Measurements from ENCODE around the gene ZNF516. TPM values are rescaled to one million over a fixed set of nuclear protein-coding genes. Genes with fewer than 3 reads are reported as not detected.
"Not testable (repeated sequence)": the region's sequence is repeated elsewhere in the genome, so short reads cannot be mapped to it uniquely, and the experiment has no call there.

Gene ZNF516
- total RNA-seq, 1 experiment from 2014 or later: 22.5 TPM

DNA sequence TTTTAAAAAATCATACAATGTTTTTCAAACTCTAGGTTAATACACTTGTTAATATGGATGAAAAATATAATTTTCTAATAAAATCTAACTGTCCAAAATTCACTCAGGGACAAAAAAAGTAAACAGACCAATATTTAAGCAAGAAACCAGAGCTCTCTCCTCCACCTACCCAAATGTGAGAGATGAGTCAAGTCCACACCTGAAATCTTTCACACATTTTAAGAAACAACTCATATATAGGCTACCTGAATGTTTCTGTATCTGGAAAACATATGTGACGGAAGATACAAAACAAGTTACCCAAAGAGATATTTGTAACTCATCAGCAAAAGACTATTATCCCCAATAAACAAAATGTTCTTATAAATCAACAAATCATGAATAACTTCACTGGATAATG is 20.2 kb downstream of the ZNF516 start:
- no peak for DNase-seq (ENCODE audit: extremely low read depth, low read depth)

DNA sequence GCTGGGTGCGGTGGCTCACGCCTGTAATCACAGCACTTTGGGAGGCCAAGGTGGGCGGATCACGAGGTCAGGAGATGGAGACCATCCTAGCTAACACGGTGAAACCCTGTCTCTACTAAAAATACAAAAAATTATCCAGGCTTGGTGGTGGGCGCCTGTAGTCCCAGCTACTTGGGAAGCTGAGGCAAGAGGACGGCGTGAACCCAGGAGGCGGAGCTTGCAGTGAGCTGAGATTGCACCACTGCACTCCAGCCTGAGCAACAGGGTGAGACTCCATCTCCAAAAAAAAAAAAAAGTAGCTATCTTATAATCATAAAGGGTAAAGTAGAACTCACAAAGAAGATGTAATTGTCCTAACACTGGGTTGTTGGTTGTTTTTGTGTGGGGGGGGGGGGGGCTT is 21.5 kb downstream of the ZNF516 start:
- DNase-seq (ENCODE audit: extremely low read depth, low read depth): not testable (repeated sequence)

DNA sequence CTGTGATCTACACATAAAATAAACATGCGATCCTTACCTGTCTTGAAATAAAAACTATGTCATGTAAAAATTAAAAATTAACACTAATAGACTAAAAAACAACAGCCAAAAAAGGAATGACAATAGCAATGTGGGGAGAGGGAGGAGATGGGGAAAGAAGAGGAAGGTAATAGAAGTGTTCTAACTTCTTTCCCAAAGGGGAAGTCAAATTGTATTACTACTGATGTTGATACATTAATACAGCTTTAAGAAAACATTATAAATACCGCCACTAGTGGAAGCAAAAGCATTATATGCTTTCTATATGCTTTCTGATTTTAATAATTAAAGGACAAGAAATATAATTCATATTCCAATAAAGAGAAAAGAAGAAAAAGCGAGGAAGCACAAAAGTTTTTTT is 22.2 kb downstream of the ZNF516 start:
- DNase-seq (ENCODE audit: extremely low read depth, low read depth): no peak

DNA sequence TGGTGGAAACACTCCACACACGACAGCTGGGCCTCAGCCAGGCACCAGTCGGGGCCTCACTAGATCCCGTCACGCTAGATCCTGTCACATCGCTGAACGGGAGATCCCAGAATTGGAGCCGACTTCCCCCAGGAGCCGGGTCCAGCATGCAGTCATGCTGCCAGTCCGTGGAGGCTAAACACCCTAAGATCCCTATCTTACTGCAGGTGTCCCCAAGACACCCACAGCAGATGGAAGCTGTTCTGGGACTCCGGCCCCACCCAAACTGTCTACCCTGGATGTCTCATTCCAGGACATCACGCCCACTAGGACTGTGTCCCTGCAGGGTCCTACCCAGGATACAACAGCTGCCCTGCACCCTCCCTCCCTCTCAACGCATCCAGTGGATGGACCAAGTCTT is 23.4 kb downstream of the ZNF516 start:
- no peak for DNase-seq (ENCODE audit: extremely low read depth, low read depth)

DNA sequence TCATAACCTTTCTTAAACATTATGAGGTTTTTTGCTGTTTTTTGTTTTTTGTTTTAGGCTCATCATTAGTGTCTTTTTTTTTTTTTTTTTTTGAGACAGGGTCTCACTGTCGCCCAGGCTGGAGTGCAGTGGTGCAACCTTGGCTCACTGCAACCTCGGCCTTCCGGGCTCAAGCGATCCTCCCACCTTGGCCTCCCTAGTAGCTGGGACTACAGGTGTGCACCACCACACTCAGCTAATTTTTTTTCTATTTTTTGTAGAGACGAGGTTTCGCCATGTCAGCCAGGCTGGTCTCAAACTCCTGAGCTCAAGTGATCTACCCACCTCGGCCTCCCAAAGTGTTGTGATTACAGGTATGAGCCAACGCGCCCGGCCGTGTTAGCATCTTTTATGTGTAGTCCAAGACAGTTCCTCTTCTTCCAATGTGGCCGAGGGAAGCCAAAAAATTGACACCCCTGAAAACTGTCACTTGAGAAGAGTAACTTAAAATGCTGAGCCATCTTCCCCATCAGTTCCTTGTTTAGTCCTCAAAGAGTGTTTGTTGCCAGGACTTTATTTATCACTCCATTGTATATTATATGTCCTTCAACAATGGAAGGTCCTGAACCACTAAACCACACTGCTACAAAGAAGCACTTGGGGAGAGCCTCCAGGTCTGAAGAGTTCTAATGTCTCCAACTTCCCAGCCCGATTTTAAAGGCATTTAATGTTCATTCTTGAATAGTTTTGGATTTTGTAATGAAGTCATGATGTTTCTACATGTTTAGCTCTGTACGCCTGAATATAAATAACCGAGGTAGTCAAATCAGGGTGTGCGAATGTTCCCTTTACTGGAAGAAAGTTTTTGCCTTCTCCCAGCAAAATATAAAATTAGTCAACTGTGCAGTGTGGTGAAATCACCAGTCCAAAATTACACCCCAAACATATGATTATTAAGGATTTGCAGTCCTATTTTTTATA is 26.4 kb downstream of the ZNF516 start:
- no peak for DNase-seq (ENCODE audit: extremely low read depth, low read depth)

DNA sequence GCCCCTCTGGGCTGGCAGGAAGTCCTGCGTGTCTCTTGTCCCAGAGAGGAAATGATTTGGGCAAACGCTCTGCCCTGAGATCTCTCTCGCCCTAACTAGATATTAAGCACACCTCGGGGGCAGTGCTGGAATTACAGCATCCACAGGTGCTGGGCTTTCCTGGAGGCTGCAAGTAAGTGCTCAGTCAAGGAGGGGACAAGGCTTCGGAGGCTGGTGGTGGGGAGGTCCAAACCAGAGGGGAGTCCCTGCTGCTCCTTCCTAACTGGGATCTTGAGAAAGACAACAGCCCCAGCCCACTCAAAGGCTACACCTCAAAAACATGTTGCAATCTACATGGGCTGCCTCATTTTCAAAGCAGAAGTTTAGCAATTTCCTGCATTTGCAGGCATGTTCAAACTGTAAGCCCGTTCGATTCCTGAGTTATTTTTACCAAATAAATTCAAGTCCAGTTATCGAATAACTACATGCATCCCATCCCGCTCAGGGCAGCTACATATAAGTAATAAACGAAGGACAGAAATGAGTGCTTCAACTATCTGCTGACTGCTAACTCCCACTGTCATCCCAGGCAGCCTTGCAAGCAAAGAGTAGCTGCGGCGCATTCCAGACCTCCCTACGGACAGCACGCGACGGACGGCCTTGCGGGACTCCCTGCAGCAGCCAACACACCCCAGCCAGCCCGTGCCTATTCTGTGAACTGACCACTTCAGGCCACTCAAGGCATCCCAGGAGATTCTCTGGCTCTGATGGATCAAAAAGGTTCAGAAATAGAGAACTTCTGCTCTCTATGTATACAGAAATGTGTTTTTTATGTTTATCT is 27.5 kb downstream of the ZNF516 start:
- no peak for DNase-seq (ENCODE audit: extremely low read depth, low read depth)

DNA sequence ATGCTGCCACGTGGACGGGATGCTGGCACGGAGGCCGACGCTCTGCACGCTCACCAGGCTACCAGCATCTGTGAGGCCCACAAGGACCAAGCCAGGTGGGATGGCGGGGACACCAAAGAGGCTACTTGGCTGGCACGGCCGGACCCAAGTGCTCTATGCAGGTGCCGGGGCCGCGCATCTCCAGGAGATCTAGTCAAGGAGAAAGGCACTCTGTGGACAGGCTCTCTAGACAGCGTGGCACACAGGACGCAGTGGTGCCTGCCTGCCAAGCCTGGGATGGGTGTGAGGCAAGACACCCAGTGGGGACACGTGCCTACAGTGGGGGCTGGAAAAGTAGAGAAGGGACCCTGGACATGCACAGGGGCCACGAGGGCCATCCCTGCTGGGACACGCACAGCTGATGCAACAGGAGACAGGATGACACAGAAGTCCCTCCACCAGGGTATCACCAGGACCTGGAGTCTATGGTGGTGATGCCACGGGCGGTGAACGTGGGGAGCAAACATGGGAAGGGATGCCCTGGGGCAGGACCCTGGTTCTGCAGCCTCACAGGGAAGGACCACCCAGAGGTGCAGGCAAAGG is 28.5 kb downstream of the ZNF516 start:
- DNase-seq (ENCODE audit: extremely low read depth, low read depth): no peak

DNA sequence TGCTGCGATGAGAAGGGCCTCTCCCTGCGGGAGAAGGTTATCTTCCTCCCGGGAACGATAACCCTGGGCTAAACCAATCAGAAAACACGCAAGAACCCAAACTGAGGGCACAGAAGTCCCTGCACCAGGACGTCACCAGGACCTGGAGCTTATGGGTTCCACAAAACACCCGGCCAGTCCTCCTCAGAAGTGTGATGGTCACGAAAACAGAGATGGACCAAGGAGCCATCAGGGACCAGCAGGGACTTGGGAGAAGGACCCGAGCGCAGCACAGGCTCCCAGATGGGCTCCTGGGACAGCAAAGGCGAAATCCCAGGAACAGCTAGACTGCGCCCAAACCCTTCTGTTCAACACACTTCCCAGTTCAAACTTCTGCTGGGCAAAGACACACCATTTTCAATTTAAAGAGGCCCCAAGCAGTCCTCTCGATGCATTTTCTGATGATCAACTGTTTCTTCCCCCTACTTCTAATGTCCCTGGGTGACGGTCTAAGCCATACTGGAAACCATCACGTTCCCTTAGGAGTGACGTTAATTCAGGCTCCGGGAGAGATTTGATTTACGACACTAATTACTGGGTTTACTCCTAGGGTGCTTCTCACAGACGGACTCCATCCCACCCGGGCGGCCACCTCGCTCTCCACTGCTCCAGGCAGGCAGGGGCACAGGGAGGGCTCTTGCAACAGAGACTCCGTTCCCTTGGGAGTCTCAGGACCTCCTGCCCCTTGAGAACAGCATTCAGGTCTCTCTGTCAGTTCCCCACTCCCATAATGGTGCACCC is 29.2 kb downstream of the ZNF516 start:
- DNase-seq (ENCODE audit: extremely low read depth, low read depth): no peak

DNA sequence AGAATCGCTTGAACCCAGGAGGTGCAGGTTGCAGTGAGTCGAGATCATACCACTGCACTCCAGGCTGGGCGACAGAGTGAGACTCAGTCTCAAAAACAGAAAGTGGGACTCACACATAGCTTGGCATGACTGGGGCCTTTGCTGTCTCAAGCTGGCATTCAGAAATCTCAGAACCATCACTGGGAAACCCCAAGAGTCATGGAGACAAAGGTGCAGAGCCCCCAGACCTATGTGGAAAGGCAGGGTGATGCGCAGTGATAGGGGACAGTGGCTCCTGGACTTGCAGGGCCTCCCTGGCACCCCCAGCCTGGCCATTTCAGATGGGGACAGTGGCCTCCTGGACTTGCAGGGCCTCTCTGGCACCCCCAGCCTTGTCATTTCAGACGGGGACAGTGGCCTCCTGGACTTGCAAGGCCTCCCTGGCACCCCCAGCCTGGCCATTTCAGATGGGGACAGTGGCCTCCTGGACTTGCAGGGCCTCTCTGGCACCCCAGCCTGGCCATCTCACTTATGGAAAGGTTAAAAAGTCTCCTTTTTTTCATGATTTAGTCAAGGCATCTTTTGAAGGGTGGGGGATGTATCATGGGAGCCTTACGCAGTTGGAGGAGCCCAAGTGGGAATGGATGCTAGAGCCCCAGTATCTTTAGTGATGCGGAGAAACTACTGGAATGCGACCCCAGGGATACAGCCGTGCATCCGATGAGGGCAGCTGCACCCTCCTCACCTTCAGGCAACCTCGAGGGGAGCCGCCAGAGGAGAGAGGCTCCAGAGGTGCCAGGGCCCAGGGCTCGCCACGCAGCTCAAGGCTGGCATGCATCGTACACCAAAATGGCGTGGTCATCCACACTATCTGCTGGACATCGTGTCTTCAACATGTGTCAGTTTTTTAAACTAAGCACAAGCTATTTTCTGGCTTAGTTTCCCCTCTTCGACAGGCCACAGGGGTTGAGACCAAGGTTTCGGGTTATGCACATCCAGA is 30.5 kb downstream of the ZNF516 start:
- no peak for DNase-seq (ENCODE audit: extremely low read depth, low read depth)

DNA sequence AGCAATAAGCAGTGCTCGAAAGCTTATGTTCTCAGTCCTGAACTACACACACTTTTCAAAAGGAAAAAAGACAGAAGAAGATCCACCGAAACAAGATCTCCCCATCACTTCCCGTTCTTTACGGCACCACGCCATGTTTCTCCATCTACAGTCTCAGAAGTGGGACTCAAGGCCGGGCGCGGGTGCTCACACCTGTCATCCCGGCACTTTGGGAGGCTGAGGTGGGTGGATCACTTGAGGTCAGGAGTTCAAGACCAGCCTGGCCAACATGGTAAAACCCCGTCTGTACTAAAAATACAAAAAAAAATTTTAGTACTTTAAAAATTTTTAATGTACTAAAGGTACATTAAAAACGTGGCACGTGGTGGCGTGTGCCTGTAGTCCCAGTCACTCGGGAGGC is 31.2 kb downstream of the ZNF516 start:
- no peak for DNase-seq (ENCODE audit: extremely low read depth, low read depth)

DNA sequence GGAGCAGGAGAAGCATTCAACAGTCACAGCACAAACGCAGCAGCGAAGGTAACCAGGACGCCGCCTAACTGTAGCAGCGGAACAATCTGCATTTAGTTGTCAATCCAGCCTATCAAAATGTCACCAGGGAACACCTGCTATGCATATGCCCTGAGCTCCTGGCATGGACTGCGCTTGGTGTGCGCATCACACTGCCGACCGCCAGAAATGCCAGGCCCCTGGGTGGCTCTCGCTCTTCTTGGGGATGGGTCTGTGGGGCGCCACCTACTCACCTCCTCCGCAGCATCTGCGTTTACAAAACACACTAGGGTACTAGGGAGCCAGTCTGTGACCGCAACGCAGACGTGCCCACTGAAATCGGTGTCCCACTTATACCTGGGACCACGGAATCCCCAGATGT is 31.7 kb downstream of the ZNF516 start:
- DNase-seq (ENCODE audit: extremely low read depth, low read depth): no peak

DNA sequence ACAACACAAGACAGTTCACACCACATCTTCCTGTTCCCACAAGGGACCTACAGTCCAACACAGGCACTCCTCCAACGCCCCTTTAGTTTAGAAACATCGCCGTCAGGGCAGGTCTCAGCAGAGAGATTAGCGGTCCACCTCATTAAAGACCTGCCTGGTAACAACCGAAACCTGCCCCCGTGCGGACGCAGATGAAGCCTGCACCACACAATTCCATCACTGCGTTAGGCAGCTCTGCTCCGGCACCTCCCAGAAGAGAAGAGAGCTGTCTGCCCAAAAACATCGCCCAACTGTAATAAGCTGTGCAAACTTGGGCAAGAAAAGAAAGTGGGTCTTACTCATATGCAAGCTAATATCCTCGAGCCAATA is 32.7 kb downstream of the ZNF516 start:
- DNase-seq (ENCODE audit: extremely low read depth, low read depth): no peak

DNA sequence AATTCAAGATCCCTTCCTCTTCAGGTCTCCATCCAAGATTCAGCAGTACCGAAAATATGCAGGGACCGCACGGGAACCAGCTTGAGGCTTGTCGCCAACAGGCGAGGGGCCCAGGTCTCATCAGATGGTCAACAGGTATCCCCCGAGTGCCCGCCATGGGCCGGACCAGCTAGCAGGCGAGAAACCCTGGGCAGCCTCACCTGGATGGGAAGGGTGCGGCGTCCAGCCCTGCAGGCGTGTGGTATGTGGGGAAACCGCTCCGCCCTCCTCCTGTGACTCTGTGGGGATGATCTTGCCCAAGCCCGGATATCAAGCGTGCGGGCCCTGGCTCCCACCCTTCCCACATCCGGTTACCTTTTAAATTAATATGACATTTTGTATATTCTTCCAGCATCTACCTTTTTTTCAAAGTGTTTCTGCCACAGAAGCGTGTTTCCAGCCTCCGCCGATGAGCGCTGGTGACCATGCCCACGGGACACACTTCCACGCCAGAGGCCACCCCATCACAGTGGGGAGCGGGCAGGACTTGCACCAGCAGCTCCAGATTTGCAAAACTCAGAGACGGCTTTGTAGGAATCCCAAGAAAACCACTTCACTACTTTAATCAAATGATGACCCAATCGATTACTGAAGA is 33.2 kb downstream of the ZNF516 start:
- DNase-seq (ENCODE audit: extremely low read depth, low read depth): no peak

DNA sequence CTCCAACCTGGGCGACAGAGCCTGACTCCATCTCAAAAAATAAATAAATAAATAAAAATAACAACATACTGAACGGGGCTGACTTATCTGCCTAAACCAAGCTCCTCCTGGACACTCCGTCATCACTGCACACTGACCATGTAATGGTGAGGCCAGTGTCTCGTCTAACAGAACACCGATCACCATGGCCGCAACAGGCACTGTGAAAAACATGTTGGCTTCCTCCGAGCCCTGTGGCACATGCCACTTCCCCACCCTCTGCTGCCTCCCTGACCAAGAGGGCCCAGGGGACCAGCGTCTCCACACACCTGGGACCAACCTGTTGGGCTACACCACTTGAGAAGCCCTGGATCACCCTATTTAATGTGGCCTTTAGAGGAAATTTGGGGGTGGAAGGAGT is 33.9 kb downstream of the ZNF516 start:
- DNase-seq (ENCODE audit: extremely low read depth, low read depth): no peak

DNA sequence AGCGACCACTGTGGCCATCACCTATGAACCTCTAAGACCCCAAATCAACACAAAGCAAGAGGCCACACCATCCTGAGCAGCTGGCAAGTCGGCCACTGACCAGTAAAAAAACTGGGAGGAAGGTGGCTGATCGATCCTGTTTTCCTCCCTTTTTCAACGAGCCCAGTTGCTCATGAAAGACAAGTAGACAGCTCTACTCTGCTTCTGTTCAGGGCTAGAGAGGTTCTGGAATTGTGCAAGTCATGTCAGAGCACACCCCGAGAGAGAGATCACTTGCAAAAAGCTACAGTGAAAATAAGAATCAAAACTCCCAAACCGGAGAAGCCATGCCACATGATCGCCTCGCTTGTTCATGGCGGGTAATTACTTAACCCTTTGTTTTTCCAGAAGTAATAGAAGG is 34.6 kb downstream of the ZNF516 start:
- no peak for DNase-seq (ENCODE audit: extremely low read depth, low read depth)

DNA sequence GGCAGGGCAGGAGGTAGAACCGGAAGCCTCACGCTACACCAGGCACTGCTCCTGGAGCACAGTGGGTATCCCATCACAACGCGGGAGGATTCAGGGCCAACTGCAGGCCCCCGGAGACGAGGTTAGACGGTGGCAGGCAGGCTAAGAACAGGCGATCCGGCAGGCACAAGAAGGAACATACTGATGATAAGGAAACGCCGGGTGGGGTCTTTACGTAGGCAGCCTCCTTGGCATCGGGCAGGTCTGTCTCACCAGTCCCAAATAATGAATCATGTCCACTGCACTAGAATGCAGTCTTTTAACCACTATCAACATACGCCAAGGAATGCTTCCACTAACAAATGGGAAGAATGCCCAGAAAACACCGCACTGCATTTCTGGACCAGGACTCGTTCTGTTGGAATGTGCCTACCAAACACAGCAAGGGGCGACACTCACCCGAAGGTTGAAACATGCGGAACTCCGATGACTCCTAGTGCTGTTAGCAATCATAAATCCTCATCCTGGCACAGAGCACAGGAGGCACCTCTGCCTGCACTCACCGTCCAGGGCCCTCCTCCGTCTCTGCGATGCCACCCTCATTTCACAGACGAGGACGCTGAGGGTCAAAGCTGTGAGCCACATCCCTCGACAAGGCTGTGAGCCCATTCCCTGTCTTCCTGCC is 35.2 kb downstream of the ZNF516 start:
- no peak for DNase-seq (ENCODE audit: extremely low read depth, low read depth)

DNA sequence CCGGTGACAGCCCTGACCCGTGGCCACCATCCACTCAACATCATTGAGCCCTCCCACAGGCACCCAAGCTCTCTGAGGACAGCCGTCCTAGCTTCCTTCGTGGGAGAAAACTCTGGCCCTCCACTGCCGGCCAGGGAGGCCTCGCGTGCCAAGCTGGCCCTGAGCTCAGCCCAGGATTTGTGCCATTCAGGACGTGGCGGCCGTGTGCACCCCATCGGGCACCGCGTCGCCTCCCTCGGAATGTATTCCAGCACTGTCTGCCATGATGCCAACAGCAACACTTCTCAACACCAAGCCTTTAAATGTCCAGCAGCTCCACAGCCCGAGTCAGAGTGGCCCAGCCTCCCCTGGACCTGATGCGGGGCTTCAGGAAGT is 35.7 kb downstream of the ZNF516 start:
- no peak for DNase-seq (ENCODE audit: extremely low read depth, low read depth)

DNA sequence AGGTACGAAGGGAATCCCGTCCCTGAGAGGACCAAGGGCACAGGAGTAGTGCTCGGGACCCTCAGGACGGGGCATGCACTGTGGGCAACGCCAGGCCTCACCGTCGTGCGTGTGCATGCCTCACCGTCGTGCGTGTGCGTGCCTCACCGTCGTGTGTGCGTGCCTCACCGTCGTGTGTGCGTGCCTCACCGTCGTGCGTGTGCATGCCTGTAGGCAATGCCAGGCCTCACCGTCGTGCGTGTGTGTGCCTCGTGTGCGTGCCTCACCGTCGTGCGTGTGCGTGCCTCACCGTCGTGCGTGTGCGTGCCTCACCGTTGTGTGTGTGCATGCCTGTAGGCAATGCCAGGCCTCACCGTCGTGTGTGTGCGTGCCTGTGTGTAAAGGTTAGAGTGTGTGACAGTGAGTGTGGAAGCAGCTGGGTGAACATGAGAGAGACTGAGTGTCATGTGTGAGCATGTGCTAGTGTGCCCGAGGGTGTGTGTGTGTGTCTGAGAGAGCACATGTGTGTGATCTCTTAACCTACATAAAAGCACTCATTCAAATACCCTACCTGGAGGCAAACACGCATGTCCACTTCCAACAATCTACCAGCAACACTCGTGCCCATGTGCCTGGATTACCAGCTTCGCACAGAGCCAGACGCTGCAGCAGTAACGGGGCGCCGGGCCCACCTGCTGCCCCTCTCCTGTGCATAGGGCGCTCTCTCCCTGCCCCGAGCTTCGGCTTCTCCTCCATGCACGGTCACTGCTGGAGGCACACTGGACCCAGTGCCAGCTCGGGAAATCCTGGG is 36.3 kb downstream of the ZNF516 start:
- DNase-seq (ENCODE audit: extremely low read depth, low read depth): no peak

All from NCI-H460 (cell line).